Measurements from ENCODE around the gene RERE.

Gene RERE

GRCh38 chr1:8312235-8313218, 504.9 kb downstream of the RERE start:
- DNase-seq = no peak

GRCh38 chr1:8311068-8311718, 506.2 kb downstream of the RERE start:
- DNase-seq = no peak

GRCh38 chr1:8307628-8308027, 509.8 kb downstream of the RERE start:
- no peak for DNase-seq

- DNase-seq = no peak
Measured at GRCh38 chr1:8303876-8304275, 513.6 kb downstream of the RERE start.

- no peak for DNase-seq
Measured at GRCh38 chr1:8303141-8303540, 514.3 kb downstream of the RERE start.

Measured in CD4-positive, alpha-beta T cell treated with Interleukin-6 for 4 hours (primary cell).